Right hindlimb (tissue), 1 donor: Measurements from ENCODE around the gene NTRK3.

Experiments used
- DNase-seq: peaks from one replicate; pipeline ENCODE4 v3.0.0-alpha.2; 2018

Gene NTRK3

DNA sequence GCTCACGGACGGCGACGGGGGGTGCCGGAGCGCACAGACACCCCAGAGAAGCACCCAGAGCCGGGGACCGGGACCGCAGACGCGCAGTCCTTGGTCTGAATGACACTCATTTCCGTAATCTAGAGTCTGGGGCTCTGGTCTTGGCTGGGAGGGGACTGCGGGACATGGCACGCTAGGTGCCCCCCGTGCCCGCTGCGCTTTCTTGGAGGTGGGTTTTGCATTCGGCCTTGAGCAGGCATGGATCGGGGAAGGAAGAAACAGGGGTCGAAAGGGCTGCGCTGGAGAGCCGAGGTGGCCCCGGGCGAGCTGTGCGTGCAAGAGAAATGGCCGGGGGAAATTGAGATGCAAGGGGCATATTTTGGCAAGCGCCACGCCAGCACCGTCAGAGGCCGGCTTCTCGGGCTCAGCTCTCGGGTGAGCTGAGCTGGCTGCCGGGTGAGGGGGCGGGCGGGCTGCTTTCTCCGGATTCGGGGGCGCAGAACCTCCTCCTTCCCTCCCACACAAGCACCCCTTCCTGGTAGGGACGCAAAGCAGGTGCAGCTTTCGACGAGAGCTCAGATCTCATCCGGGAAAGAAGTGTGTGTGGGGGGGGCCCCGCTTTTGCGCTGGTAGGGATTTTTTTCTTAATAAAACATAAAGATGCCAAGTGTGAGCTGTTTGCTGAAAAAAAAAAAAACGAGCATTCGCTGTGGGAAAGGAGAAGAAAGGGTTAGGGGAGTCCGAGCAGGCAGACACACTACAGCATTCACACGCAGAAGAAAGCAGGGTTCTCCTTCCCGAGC, 963 bp upstream of the NTRK3 start:
- DNase-seq = no peak

DNA sequence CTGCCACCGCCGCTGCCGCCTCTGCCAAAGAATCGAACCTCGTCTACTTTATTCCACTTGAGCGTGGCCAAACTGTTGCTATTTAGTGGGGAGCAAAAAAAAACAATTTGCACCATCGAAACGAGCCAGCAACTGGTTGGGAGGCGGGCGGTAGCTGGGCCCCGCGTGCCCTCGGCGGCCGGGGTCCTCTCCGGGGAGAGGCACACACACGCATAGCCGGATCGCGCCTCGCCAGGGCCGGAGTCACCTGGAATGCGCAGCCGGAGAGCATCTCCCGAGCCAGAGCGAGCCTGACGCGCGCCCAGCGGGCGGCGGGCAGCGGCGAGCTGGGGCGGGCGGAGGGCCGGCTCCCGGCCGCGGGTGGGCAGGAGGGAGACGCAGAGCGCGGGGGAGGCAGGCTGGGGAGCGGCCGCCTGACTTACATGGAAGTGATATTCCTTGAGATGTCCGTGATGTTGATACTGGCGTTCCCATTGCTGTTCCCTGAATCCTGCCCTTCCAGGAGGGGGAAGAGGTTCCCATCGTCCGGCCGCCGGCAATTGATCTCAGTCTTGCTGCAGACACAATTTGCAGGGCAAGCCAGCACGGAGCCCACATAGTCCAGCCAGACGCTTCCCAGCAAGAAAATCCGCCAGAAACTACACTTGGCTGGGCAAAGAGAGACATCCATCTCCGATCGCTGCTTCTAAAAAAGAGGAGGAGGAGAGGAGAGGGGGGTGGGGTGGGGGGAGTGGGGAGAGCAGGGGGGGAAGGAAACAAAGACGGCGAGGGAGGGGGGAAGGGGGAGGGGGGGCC, 858 bp downstream of the NTRK3 start:
- DNase-seq = peak; percentile 75

DNA sequence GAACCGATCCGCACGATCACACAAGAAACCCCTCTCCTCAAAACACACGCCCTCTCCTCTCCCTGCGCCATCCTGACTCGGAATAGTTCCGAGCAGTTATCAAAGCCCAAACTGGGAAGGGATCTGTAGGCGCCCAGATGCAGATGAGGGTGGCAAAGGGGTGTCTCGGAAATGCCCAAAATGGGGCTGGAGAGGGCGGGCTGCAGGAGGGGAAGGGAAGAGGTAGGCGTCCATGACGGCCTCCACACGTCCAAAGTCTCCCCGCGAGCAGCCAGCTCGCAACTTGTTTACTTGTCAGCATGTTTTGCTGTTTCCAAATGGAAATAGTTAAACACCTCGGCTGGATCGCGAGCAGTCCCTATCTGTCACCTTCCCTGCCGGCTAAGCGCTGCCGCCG, 1.5 kb downstream of the NTRK3 start:
- DNase-seq = no peak

DNA sequence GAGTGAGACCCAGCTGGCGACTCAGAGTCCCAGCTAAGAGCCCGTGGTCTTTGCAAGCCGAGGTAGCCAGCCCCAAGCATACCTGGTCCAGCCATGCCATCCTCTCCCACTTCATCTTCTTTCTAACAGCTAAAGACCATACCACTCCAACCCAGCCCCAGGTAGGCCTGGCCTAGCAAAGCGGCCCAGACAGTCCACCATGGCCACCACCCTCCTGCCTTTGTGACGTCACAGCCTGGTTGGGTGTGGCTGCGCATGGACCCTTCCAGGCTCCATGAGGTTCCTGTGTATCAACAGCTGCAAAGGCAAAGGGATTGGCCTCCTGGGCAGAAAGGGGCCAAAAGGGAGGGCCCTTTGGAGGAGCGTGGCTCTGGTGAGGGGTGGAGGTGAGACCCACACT, 4.1 kb downstream of the NTRK3 start:
- no peak for DNase-seq

DNA sequence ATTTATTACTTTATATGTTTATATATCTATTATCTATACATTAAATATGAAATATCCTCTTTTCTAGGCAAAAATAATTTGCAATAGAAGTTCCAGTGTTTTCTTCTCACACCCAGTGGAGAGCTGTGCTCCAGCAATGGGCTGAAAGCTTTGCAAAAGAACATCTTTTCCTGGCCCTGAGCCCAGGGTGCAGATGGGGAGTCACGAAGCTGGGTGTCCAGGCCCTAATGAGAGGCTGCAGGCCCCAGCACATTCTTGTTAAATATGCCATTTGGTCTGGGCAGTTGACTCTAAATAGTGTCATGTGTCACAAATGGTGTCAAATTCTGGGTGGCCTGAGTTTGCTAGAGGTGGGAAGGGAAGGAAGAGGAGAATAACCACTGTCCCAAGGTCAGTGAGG, 5.7 kb downstream of the NTRK3 start:
- DNase-seq = no peak

DNA sequence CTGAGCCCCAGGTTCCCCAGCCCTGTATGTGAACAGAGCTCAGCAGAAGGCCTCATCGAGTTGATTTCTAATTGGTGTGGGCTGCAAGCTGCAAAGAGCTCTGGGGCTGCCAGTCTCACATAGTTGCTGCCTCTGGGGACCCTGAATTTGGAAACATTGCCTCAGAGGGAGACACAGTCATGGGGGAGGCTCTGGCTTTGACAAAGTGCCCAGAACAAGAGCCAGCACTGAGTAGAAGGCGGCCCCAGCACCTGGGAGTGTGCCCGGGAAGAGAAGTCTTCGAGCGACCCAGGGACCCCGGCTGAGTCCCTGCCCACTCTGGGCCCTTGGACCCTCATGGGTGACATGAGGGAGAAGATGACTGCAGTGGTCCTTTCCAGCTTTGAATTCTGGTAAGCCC, 7.3 kb downstream of the NTRK3 start:
- DNase-seq = no peak

DNA sequence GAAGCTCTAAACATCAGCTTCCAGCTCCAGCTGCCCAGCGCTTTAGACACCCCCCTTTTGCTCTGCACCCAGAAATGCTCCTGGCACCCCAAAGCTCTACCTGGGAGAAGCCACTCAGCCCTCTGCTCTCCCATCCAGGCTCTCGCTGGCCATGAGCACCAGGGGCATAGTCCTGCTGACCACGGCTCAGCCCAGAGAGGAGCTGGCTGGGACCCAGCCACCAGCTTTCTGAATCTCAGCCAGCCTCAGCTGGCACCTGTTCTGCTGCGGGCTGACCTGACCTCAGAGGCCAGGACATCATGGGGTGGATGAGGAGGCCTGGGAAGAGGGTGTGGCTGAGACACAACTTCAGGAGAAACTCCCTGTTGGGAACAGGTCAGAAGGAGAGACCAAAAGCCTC, 8.6 kb downstream of the NTRK3 start:
- DNase-seq = peak; percentile 39

DNA sequence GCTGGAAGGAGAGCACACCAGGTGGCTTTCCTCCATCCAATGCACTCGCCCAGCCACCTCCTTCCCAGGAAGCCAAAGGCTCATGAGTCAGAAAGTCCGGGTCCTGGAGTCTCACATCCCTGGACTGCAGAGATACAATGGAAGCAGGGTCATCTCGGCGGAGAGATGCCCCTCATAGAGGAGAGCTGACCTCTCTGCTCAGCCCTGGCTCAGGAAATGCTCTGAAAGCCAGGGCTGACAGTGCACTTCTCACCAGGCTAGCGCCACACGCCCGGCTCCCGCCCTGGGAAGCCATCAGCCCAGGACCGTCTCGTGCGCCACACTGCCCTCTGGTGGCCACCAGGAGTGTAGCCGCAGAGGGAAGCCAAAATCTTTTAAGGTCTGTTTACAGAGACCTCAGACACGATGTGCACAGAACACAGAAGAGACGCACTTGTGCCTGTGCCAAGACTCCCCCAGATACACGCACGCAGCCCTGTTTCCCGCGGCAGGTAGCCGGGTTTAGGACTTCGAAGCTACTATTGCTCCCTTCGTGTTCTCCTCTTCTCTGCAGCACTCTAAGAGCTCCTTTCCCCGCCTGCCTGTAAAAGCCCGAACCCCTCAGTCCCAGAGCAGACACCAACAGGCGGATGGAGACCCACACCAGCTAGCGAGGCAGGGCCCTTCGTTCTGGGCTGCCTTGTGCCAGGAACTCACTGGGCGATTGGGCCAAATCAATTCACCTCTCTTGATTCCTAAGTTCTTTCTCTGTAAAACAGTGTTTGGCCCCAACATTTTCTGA, 9.7 kb downstream of the NTRK3 start:
- DNase-seq = peak; percentile 80

DNA sequence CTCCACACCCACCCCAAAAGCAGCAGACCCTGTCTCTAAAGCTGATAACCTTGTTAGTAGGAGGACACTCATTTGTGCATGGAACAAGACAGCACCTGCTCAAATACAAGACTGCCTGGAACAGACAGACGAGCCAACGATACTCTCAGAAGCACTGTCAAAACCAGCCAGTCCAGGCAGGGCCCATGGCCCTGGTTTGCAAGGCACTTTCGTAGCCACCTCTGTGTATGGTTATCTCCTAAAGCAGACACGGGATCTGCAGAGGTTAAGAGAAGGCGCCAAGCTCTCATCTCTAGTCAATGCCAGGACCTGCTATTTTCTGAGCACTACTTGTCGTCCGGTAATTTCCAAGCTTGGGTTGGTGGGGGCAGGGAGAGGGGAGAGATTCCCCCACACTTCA, 10.5 kb downstream of the NTRK3 start:
- DNase-seq = no peak

DNA sequence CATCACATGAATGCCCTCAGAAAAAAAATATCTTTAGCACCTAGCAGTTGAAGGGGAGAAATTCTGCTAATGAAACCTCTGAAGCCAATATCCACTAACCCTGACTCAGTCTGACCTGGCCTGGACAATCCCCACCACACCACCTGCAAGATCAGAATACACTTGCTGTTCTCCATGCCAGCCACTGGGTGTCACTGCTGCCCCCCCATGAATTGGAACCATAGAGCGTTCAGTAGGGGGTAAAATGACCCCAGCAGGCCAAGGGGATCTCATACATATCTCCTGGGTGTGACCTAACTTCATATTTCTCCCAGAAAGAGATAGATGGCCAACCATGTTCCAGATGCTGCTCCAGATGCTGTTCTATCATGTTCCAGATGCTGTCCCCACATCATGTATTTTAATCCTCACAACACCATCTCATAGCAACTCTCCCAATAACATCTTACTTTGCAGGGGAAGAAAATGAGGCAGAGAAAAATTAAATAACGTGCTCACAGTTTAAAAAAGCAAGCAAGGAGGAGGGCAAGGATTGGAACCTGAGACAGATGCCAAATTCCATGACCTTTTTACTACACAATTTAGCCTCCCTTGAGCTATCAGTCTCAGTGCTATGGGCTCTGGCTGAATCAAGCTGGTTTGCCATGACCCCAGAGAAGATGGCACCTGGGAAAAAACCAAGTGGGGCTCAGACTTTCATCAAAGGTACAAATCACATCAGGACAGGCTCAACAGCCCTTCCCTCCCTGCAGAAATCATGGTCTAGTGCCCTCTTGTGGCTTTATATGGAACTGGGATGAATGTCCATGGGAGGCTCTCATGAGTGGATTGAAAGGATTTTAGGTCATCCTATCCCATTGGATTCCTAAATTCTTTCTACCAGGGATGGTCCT, 12.4 kb downstream of the NTRK3 start:
- no peak for DNase-seq

DNA sequence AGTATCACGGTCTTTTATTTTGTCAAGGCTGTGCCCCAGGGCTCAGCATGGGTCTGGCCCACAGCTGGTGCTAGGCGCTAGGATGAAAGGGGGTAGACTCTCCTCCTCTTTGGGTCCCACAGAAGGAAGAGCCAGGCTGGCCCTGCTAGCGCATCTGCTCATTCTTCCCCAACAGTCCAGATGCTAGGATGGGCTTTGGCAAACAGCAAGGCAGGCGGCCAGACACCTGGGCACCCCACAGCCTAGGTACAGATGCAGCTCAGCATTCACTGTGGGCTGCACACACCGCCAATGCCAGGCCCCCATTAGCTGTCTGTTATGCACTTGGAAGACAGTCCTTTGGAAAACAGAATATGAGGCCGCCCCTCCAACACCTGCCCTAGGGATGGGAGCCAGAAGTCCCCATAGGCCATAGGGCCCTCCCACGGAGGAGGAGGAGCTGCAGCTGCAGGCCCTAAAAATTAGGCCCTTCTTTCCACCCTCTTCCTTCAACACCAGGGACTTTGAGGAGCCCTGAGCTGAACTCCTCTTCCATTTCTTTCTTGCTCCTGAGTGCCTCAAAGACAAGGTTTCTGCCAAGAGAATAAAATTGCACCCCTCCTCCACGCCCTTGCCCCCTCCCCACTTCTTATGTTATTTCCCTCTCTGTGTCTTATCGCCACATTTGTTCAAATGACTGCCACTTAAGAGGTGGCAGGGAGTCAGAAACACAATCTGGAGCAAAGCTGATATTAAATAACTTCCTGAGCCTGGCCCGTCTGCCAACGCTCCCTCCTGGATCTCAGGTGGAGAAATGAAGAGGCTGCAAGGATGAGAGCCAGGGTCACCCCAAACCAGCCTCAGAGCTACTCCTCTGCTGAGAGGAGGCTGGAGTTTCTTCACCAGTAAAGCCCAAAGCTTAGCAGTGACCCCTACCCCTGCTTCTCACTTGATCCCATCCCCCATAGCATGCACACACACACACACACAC, 13.7 kb downstream of the NTRK3 start:
- no peak for DNase-seq

DNA sequence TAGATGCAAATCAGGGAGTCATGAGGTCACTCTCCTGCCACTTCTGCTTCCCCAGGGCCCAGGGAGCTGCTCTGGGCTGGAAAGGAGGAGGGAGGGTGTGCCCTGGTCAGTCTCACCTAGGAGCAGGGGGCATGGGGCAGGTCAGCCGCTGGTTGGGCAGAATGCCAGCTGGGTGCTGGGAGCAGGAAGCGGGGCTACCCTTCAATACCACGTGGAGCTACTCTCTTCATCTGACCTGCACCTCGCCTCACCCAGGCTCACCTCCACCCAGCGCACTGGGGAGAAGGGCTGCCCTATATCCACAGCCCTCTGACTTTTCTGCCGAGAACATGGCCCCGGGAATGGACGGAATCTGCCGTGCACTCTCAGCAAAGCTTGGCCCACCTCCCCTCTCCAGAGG, 15.1 kb downstream of the NTRK3 start:
- no peak for DNase-seq

DNA sequence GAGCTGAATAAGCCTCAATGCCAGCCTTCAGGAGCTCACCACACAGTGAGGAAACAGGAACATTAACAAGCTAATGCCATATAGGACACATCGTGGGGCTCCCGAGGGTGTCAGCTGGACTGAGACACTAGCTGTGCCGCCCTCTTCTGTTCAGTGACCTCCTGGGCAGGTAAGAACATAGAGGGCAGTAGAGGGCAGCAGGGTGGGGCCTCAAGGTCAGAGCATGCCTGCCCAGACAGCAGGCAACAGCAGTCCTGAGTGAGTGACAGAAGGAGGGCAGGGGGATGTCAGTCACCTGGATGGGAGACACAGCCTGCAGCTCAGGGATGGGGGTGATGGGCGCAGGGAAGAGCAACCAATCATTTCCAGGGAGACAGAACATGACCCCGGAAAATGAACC, 15.5 kb downstream of the NTRK3 start:
- no peak for DNase-seq

DNA sequence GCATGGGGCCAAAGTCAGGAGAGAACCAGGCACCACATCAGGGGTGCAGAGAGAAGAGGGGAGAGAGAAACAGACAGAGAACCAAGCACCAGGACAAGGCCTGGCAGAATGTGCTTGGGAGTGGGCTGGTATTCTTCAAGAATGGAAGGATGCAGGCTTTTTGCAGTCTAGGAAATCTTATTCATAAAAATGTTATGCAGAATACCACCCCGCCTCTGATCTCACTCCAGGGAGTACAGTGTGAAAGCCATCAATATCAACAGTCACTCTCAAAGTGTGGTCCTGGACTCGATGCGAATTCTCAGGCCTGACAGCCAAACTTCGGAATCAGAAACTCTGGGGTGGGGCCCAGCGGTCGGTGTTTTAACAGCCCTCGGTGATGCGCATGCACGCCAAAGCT, 16.9 kb downstream of the NTRK3 start:
- DNase-seq = no peak

DNA sequence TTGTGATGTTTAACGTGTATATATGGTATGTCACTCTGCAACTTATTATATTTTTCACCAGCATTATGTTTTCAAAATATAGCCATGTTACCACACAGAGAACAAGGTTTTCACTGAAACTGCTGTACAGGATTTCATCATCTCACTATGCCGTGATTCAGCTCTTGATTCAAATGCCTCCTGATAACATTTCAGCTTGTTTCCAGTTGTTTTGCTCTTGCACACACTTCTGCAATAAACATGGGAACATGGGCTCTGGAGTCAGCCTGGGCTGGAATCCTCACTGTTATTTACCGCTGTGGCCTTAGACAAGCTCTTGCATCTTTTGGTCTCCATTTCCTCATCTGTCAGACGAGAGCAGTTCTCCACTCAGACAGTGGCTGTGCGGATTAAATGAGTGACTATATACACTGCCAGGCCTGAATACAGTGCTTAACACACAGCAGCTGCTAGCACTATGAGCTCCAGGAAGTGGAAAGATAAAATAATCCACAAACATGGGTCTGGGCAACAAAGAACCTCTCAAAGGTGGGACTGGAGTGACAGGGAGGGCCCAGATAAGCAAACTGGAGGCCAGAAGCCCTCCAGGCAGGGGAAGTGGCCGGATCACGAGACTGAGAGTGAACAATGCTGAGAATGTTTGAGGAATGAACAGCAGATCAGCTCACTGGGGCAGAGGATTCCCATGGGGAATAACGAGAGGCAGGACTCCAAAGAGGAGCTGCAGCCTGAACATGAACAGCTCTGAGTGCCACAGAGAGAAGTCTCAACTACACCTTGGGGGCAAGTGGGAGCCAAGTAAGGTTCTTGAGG, 17.7 kb downstream of the NTRK3 start:
- DNase-seq = no peak

DNA sequence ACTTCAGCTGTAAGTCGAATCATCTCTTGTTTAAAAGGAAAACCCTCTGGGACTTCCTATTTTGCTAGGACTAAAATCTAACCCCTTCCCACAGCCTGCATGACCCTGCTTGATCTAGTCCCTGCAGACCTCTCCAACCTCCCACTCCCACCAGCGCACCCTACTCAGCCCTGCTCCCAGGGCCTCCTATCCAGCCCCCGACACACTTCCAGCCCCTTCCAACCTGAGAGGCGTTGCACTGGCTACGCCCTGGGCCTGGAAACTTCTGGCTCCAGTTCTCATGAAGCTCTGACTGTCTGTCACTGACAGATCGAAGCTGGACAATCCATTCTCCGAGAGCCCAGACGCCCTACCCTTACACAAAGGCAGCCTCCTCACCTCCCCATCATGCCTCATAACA, 21.8 kb downstream of the NTRK3 start:
- DNase-seq = no peak

DNA sequence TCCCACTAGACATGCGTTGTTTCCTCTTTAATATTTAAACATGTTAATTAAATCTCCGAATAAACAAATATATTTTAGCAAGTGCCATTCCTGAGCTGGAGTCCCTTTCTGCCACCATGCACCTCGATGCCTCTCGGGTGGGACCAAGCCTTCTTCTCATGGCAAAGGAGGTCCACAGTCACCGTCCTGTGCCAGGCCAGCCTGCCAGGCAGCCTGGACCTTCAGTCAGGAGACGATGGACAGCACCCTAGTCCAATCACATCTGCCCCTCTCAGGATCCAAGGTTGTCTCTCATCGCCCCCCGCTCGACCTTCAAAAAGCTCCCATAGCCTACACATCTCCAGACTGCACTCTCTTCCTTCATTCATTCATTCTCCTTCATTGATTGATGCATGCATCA, 22.6 kb downstream of the NTRK3 start:
- no peak for DNase-seq

DNA sequence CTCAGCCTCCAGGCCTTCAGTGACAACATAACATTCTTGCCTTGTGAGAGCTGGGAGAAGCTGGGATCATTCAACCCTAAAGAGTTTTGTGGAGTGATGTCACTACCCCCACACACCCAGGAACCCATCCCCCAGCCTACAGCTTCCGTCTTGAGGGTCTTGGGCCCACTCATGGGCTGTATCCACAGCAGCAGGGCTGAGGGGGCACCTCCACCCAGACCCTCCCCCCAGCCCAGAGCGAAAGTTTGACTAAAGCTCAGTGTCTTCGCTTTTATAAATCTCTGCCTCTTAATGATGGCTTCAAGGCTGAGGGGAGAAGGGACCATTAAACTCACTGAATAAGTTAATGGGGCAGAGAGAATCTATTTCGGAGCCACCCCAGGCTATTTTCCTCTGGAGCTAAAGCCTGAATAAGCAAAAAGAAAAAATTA, 23.8 kb downstream of the NTRK3 start:
- DNase-seq = no peak

DNA sequence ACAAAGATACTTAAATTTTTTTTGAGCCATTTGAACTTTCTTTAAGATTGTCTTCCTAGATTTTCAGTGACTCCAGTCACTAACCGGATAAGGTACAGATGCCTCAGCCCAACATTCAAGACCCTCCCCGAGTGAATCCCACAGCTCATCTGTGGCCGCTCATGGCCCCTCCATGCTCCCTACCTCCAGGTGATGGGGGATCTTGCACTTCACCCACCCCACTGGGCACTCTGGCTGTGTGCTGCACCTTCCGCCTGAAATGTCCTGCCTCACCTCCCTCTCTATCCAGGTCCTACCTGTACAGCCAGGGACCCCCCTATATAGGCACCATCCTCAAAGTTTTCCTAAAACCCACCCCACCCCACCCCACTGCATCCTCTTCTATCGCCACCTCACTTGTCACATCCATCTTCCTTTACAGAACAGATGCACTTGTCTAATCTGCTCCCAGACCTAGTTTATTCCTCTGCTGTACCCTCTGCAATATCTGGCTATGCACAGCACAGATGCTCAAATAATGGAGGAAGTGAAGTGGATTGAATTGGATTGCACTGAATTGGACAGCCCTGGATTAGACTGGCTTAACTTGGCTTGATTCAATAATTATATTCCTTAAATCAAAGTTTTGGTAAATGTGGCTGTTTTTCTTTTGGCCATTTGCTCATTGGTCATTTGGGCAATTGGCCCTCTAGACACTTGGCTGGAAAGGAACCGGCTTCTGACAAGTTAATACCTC, 24.5 kb downstream of the NTRK3 start:
- no peak for DNase-seq

DNA sequence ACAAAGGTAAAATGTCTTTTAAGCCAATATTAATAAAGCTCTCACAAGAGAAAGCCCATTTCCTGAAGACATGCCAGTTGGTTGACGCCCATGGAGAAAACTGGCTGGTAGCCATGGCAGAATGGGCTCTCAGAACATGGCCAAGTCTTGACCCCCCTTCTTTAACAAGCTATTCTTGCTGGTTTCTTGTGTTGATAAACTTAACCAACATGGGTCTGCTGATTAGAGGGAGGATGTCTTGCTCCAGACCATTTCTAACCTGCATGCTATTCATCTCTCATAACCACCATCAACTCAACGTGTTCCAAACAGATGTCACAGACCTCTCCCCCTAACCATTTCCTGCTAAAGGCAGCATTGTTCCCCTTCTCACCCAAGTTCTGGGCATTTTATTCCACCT, 25.7 kb downstream of the NTRK3 start:
- no peak for DNase-seq
